ENCODE measurements around the gene XXYLT1.
"Not testable (repeated sequence)": the region's sequence is repeated elsewhere in the genome, so short reads cannot be mapped to it uniquely, and the experiment has no call there.

XXYLT1 gene

GRCh38 chr3:195063581-195064193 is 207.3 kb downstream of the XXYLT1 start:
- DNase-seq (ENCODE audit: low spot score): peak; percentile 18

DNA sequence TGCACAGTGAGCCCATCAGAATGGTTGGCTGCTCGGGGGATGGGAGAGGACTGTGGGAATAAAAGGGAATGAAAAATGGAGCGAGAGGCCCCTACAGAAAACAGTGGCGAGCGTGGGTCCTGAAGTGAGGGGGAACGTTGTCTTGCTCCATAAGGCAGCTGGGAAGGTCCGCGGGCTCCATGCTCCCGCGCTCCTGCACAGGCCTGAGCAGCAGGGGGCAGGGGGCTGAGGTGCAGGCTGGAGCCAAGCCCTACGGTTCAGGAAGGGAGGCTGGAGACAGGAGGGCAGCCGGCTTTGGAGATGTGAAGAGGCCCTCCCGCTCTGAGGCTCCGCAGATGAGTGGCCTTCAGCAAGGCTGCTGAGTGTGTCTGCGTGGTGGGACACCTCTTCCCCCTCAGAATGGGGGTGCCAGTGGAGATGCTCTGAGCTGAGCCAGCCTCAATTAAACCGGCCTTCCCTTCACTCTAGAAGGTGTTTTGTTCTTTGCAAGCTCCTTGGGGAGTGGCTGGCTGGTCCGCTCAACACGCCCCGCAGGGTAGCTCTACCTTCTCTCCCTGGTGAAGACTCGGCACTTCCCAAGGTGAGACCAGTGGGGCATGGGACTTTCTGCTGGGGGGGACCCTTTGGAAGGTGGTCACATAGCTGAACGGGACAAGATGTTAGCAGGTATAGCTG is 208.0 kb downstream of the XXYLT1 start:
- no peak for DNase-seq (ENCODE audit: low spot score)

GRCh38 chr3:195061756-195062655 is 209.0 kb downstream of the XXYLT1 start:
- DNase-seq (ENCODE audit: low spot score): no peak

GRCh38 chr3:195060531-195061291 is 210.2 kb downstream of the XXYLT1 start:
- no peak for DNase-seq (ENCODE audit: low spot score)

DNA sequence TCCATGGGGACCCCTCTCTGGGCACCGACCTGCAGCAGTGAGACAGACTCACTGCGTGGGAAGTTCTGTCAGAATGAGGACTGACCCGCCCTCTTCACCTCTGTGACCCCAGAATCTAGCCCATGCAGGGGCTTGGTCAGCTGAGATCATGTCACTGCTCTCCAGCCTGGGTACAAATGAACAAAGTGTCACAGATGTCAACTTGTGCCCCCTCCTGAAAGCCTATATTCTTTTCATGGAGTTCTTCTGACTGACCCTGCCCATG is 210.8 kb downstream of the XXYLT1 start:
- no peak for DNase-seq (ENCODE audit: low spot score)

DNA sequence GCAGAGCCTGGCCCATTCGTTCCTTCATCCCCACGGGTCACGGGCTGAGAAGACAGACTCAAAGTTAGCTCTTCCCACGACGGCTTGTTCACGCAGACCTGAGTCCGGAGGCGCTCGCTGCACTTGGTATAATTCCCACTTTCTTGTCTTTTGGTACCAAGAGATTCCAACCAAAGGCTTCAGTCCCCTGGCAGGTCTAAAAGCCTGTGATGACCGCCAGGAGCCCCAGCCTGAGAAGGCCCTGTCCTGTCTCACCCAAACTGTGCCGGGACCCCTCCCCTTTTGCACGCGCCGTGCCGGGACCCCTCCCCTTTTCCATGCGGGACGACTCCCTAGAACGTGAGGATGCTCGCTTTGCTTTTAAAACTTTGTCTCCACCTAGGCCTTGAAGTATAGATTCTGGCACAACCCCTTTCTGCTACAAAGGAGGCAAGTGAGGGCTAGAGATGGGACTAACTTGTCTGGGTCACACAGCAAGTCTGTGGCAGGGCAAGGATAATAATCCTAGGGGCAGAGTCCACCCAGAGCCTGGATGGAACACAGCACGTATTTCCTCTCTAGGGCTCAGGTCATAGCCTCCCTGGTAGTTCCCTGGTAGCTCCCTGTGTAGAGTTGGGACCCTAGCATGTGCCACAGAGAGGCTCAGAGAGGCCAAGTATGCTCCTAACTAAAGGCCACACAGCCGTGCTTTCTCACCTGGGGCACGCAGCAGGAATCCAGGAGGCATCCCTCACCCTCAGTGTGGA is 211.3 kb downstream of the XXYLT1 start:
- DNase-seq (ENCODE audit: low spot score): no peak

GRCh38 chr3:195059006-195059350 is 212.0 kb downstream of the XXYLT1 start:
- no peak for DNase-seq (ENCODE audit: low spot score)

GRCh38 chr3:195058336-195059005 is 212.5 kb downstream of the XXYLT1 start:
- no peak for DNase-seq (ENCODE audit: low spot score)

DNA sequence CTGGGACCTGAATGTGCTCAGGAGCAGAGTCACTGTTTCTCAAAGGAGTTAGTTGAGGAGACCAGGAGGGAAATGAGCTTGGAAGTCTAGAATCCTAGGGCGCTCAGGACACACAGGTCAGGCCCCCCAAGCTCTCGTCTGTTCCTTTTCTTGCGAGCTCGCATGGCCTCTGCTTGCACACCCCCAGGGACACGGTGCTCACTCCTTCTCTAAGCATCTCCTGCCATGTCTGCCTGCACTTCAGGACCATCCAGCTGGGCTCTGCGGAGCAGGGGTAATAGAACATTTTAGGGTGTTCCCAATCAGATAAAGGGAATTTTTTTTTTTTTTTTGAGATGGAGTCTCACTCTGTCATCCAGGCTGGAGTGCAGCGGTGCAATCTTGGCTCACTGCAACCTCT is 213.2 kb downstream of the XXYLT1 start:
- DNase-seq (ENCODE audit: low spot score): no peak

- DNase-seq (ENCODE audit: low spot score): no peak
Observed at GRCh38 chr3:195056506-195056905, 214.5 kb downstream of the XXYLT1 start.

DNA sequence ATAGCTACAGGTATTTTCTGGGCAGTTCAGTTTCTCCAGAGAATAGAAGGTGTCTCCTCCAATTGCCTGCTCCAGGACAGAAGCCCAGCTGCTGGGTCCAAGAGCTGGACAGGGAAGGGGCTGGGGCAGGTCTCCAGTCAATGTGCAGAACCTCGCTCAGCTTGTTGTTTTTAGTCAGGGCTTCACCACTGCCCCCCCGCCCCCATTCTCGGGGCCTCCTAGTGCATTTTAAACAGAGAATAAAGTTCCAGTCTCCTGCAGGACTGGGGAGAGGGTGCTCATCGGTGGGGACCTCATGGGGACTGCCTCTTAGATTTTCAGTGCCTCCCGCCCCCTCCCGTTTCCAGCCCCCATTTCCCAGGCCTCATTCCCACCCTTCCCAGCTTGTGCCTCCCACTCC is 216.6 kb downstream of the XXYLT1 start:
- no peak for DNase-seq (ENCODE audit: low spot score)

DNA sequence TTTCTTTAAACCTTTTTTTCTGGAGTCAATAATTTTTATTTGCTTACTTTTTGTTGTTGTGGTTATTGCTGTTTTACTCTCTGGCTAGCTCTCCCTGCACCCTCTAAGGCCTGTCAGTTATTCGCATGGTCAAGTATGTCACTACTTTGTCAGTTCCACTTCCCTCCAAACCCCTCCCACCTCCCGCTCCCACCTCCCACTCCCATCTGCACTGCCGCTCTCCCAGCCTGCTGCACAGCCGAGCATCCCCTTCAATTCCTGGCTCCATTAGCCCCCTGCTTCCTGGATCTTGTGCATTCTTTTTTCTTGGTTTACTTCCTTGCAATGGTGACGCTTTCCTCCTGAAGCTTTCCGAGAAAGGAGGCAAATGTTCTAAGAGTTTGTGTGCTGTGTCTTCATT is 218.0 kb downstream of the XXYLT1 start:
- DNase-seq (ENCODE audit: low spot score): no peak

- DNase-seq (ENCODE audit: low spot score): not testable (repeated sequence)
Observed at GRCh38 chr3:195050296-195050695, 220.7 kb downstream of the XXYLT1 start.

GRCh38 chr3:195048059-195048905 is 222.7 kb downstream of the XXYLT1 start:
- DNase-seq (ENCODE audit: low spot score): no peak

GRCh38 chr3:195047536-195047935 is 223.4 kb downstream of the XXYLT1 start:
- no peak for DNase-seq (ENCODE audit: low spot score)

DNA sequence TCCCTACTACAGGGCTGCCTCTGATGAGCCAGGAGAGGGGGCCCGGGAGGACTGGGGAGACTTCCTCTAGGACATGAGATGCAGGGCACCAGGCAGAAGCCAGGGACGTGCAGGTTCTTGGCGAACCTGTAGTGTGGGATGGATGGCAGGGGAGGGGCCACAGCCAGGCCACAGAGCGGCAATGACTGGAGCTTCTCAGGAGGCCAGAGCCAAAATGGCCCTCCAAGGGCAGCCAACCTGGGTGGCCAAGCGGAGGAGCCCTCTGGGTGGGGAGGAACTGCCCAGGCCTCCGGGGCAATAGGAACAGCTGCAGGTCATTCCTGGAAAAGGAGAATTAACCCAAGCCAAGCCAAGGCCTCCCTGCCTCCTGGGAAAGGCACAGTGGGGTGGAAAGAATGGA is 224.5 kb downstream of the XXYLT1 start:
- DNase-seq (ENCODE audit: low spot score): no peak

DNA sequence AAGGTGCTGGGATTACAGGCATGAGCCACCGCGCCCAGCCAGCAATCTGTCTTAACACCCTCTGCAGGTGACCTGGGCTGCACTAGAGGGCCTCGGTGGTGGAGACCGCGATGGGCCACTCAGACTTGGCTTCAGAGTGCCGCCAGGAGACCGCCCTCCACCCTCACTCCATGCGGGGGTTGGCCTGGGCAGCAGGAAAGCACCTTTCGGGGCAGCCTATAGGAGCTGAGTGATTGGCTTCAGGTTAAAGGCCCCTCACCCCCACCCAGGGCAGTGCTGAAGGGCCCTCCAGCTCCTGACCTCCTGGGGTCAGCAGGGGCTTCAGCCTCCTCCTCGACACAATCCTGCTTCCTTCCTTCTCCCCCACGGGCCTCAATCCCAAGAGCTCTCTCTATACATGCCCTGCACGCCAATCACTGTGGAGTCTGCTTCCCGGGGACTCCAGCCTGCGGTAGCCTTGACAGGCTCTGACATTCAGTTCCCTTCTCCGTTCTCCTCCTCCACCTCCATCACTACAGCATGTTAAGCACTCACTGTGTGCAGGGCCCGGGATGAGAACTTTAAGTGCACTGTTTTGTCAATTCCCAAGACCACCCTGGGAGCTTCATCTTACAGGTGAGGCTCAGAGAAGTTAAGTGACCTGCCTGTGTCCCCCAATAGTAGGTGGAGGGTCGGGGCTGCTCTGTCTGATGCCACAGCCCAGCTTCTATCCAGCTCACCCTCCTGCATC is 225.3 kb downstream of the XXYLT1 start:
- DNase-seq (ENCODE audit: low spot score): no peak

DNA sequence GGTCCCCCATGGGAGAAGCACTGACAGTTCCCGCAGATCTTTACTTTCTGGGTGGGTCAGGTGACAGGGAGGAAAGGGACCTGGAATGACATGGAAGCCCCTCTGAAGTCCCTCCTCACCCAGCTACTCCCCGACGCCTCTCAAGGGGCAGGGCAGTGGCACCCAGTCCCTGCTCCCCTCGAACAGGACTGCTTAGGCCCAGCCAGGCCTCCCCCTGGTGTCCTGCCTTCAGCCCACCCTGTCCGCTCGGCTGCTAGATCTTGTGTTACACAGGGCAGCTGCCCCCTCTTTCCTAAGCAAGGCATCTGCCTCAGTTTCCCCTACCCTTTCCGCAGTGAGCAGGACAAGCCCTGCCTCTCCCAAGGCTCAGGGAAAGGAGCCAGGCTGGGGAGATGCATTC is 226.5 kb downstream of the XXYLT1 start:
- no peak for DNase-seq (ENCODE audit: low spot score)

- DNase-seq (ENCODE audit: low spot score): no peak
Observed at GRCh38 chr3:195043607-195044339, 227.2 kb downstream of the XXYLT1 start.
